ENCODE data around the gene ERCC5.

Gene ERCC5

DNA sequence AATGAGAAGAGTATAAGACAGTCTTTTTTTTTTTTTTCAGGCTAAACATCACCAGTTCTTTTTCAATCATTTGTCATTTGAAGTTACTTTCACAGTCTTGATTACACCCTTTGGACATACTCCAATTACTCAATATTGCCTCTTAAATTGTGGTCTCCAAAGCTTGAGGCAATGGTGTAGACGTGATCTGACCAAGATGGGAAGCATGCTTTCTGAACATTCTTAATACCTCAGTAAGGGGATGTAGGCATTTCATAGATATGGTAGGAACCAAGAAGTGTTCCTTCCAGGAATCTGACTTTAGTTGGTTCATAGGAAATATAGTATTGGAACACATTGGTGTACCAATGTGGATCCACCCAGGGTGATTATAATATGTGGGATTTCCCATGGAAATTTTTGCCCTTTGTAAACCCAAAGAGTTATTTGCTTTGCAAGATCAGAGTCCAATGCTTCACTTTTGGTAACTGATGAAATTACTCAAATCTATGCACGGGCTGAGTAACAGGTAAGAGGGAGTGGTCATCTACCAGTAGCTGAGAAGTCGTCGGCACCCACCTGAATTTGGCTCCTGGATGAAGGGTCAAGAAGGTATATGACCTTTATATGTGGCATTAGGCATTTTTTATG lies 62.2 kb downstream of the ERCC5 start:
- TF ChIP-seq, protein P1, sequence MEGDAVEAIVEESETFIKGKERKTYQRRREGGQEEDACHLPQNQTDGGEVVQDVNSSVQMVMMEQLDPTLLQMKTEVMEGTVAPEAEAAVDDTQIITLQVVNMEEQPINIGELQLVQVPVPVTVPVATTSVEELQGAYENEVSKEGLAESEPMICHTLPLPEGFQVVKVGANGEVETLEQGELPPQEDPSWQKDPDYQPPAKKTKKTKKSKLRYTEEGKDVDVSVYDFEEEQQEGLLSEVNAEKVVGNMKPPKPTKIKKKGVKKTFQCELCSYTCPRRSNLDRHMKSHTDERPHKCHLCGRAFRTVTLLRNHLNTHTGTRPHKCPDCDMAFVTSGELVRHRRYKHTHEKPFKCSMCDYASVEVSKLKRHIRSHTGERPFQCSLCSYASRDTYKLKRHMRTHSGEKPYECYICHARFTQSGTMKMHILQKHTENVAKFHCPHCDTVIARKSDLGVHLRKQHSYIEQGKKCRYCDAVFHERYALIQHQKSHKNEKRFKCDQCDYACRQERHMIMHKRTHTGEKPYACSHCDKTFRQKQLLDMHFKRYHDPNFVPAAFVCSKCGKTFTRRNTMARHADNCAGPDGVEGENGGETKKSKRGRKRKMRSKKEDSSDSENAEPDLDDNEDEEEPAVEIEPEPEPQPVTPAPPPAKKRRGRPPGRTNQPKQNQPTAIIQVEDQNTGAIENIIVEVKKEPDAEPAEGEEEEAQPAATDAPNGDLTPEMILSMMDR (IDR thresholded peaks at IDR 0.05; ENCODE audit: insufficient read depth, low read depth, low read length, missing control alignments): no peak
- DNase-seq (ENCODE audit: low read depth): no peak
- no peak overlapping the region for H3K4me3 ChIP-seq (ENCODE audit: low read depth, low read length)

DNA sequence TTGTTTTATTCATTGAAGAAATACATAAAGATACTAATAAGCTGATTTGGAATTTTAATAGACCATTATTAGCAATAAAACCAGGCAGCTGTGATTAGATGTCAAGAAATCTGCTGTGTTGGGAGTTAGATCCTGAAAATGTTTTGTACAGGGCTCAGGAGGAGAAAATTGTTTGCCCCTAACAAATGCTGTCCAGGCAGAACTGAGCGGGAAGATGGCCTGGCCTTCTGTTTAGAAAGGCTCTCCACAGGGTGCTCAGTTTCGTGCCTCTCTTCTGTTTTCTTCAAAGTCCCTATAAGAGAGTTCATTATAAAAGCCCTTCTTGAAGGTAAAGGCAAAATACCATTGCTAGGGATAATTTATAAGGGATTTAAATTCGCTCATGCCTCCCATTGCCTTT lies 64.1 kb downstream of the ERCC5 start:
- no peak for DNase-seq (ENCODE audit: low read depth)
- TF ChIP-seq, protein P1 (IDR thresholded peaks at IDR 0.05; ENCODE audit: insufficient read depth, low read depth, low read length, missing control alignments): no peak
- H3K4me3 ChIP-seq (ENCODE audit: low read depth, low read length): no peak overlapping the region

DNA sequence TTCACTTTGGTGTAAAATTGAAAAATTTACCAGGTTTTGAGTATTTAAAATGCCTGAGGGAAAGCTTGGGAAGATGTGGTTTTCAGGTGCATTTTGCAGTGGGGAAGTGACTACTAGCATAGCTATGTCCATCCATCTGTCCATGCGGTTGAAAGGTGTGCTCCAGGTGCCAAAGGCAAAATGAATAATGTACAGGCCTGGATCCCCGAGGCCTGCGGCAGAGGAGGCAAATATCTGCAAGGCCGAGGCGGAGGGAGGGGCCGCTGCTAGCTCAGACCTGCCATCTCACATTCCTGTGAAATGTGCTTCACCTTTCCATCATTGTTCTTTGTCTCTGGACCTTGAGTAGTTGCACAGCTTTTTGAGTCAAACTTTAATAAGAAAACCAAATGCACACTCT lies 65.5 kb downstream of the ERCC5 start:
- TF ChIP-seq, protein P1 (IDR thresholded peaks at IDR 0.05; ENCODE audit: insufficient read depth, low read depth, low read length, missing control alignments): no peak
- H3K4me3 ChIP-seq (ENCODE audit: low read depth, low read length): no peak overlapping the region
- no peak for DNase-seq (ENCODE audit: low read depth)

DNA sequence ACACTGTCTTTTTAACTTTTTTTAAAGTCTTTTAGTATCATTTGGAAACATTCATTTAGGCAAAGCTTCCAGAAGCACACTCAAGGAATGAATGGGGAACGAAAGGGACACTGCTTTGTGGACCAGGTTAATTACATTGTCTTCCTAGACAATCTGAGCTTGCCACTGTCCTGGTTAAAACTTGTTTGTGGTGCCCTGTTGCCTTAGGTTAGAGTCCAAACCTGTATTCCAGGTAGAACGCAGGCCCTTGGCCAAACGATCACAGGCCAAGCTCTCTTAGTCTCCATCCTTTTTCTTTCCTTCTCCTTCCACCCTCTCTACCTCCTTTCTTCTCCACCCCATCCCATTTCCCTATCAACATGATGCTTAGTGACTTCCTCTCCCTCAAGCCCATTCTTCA lies 66.8 kb downstream of the ERCC5 start:
- DNase-seq (ENCODE audit: low read depth): no peak
- TF ChIP-seq, protein P1 (IDR thresholded peaks at IDR 0.05; ENCODE audit: insufficient read depth, low read depth, low read length, missing control alignments): no peak

DNA sequence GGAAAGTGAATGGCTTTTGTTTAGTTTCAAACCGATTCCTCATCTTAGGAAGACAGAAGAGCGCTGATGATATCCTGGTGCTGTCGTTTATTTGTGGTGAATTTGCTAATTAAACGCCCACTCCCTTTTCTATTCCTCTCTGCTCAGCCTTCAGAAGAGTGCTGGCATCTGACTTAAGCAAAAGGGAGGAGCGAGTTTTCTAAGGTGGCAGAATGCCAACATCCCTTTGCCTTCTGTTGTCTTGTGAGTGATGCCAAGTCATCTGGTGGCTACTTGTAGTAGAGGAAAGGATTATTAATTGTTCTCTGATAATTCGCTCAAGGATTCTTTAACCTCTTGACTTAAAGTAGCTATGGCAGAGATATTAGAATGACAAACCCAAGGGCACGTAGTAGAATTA lies 68.1 kb downstream of the ERCC5 start:
- TF ChIP-seq, protein P1 (IDR thresholded peaks at IDR 0.05; ENCODE audit: insufficient read depth, low read depth, low read length, missing control alignments): no peak
- DNase-seq (ENCODE audit: low read depth): peak; percentile 32

More for the DNA sequence above, 66.8 kb downstream of the ERCC5 start:
- no peak overlapping the region for H3K4me3 ChIP-seq (ENCODE audit: low read depth, low read length)

DNA sequence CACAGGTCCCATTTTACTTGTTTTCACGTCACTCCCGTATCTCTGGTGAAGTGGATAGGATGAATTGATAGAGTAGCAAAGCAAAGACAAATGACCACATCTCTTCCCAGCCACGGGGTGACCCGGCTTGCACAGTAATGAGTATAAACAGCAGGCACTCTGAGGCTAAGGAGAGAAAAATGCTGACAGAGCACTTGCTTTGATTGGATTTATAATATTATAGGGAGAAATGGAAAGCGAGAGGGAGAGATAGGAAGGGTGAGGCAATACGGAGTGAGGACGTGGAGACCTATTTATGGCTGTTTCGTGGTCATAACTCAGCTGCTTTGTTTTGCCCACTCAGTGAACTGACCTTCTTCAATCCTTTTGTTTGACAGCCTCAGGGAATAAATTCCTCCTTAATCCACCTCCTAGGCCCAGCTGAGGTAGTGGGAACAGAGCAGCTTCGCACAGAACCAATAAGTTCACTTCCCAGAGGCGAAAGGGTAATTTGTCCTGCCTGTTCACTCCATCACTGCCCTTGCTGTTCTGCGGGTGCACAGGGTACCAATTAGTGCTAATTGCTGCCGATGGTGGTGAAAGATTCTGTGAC lies 68.6 kb downstream of the ERCC5 start:
- no peak for DNase-seq (ENCODE audit: low read depth)
- no peak overlapping the region for H3K4me3 ChIP-seq (ENCODE audit: low read depth, low read length)
- TF ChIP-seq, protein P1 (IDR thresholded peaks at IDR 0.05; ENCODE audit: insufficient read depth, low read depth, low read length, missing control alignments): no peak

More for the DNA sequence above, 68.1 kb downstream of the ERCC5 start:
- no peak overlapping the region for H3K4me3 ChIP-seq (ENCODE audit: low read depth, low read length)
